HG03095 (cell line): Measurements from ENCODE around the gene CXCL6.

ENCODE experiments used
- ATAC-seq: cut with Tn5 transposase; IDR thresholded peaks from one replicate; pipeline ENCODE4 v1.9.1; 2021; ENCODE audit warnings: moderate library complexity; ENCODE audit not compliant: unreplicated experiment

CXCL6 gene

DNA sequence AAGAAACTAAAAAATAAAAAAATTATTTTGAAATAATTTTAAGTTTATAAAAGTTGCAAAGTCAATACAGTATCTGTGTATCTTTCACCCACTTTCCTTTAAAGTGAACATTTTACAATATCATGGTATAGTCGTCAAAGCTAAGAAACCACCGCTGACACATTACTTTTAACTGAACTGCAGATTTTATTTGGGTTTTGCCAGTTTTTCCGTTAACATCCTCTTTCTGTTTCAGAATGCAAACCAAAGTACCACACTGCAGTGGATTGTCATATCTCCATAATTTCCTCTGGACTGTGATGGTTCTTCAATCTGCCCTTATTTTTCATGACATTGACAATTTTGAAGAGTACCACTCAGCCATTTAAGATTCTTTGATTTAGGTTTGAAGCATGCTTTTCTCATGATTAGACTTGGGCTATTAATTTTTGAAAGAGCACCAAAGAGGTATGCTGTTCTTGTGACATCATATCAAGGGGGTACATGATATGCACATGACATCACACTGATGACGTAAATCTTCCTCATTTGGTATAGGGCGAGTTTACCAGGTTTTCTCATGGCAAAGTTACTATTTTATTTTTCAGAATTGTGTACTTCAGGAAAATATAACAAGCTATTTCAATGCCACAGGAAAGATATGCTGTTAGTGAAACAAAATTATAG is 29.1 kb downstream of the CXCL6 start:
- no peak for ATAC-seq

DNA sequence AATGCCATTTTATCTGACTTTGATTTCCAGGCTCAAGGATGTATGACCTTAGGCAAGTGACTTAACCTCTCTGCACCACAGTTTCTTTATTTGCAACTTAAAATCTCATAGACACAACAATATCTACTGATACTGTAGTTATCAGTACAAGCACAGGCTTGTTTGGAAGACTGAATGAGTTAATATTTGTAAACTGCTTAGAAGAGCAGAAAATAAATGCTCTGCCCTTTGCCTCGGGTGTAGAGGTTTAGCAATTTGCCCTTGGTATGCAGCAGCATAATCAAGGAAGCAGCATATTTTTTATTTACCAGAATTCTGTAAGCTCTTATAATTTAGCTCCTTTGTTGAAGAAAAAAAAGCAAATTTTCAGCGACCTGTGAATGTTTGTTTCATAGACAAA is 29.8 kb downstream of the CXCL6 start:
- no peak for ATAC-seq

DNA sequence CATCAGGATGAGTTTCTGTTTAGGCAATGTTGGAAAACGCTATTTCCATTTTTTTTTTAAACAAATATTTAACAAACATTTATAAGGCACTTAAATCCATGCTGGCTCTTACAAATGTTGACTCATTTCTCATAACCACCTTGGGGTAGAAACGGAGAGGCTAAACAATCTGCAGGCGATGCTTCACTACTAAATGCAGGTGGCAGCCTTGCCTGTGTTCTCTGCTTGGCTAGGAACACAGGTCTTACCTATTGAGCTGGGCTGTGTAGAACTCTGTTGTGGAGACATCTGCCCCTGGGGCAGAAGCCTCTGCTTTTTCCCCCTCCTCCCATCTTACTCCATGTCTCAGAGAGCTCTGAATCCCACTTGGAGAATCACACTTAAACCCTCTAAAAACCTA is 31.3 kb downstream of the CXCL6 start:
- no peak for ATAC-seq

GRCh38 chr4:73868206-73869129 is 32.0 kb downstream of the CXCL6 start:
- no peak for ATAC-seq

- no peak for ATAC-seq
Measured at GRCh38 chr4:73869130-73870055, 32.9 kb downstream of the CXCL6 start, which contains the start of gene CXCL1. Gene CXCL1 (plus strand): TSS chr4:73869393. CDS start chr4:73869471, 78 bp downstream.

DNA sequence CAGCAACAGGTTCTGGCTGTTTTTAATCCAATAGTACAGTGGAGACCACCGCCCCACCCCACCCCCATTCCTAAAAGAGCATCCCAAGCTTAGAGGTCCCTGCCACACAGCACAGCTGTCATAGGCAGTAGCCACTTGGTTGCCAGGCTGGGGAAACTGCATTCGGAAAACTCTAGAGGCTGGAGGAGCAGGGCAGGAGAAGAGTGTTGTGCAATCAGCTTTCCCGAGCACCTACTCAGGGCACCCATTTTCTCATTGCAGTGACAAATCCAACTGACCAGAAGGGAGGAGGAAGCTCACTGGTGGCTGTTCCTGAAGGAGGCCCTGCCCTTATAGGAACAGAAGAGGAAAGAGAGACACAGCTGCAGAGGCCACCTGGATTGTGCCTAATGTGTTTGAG is 33.8 kb downstream of the CXCL6 start:
- ATAC-seq: no peak

DNA sequence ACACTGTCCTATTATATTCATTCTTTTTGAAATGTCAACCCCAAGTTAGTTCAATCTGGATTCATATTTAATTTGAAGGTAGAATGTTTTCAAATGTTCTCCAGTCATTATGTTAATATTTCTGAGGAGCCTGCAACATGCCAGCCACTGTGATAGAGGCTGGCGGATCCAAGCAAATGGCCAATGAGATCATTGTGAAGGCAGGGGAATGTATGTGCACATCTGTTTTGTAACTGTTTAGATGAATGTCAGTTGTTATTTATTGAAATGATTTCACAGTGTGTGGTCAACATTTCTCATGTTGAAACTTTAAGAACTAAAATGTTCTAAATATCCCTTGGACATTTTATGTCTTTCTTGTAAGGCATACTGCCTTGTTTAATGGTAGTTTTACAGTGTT is 34.3 kb downstream of the CXCL6 start:
- ATAC-seq: no peak

DNA sequence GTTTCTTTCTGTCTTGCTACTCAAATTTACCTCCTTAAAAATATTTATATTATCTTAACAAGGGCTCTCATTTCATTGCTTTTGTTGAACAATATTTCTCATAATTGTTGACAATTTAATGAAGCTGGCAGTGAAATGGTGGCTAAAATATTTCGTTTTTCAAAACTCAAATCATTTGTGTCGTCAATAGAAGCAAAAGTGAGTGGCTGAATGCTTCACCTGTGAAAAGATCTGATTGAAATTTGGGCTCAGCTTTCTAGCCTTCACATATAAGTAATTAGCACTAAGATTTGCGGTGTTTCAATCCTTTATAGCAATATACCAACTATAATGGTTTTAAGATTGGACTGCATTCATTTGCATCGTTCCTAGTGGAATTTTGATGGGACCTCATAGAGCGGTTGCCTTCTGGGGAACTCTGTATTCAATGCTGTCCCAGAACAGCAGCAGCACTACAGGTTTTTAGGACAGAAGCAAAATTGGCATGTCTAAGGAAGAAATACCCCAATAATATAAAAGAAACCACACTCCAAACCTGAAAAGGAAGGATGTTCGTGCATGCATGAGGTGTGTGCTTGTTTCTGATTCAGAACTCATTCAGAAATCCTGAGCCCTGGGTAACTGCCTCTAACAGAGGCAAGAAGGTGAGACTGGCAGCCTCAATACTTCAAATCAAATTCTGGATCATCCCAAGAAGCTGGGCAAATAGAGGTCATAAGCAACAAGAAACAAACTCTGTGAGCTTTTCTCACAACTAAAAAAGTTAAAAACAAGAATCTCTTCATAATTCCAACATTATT is 35.2 kb downstream of the CXCL6 start:
- no peak for ATAC-seq

DNA sequence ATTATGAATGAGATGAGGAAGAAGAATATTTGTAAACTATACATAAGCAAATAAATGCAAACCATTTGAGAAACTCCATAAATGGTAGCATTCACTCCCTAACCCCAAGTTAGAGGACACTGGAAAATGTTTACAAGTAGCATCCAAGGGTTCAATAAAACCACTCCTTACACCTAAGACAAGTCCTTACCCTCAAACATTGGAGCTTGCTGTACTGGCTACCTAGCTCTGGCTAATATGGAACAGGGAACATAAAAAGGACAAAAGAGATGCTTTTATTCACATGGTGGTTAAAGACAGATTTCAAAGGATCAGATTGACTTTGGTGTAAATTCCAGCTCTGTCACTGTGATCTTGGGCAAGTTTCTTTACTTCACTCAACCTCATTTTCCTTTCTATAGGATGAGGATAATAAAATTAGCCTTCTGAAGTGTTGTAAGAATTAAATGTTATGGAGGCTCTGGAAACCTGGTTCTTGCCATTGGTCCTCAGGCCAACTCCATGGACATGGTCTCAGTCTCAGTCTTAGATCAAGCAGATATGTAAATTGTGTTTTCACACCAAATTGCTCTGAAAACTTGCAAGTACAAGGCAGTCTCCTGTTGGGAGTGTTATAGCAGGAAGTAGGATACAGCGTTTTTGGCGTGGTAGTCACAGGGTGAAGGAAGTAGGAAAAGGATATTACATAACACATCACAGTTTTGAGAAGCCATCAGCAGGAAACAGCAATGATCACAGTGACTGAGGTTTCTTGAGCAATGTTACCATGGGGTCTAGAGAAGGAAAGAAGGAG is 36.0 kb downstream of the CXCL6 start:
- ATAC-seq: no peak

DNA sequence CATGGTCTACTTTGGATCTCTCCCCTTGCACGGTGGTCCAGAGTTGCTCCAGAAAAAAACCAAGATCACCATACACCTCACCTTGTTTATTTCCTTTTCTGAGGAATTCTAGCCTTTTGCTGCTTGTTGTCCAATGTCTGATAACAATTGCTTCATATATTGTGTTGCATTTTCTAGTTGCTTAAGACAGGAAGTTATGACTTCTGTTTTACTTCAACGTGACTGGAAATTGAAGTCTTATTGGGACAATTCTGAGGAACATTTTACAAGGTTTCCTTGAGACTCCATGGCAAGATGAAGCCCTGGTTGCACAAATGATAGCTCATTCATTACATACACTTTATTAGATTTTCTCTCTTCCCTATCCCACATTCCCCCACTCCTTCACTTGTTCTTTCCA is 37.9 kb downstream of the CXCL6 start:
- ATAC-seq: no peak

DNA sequence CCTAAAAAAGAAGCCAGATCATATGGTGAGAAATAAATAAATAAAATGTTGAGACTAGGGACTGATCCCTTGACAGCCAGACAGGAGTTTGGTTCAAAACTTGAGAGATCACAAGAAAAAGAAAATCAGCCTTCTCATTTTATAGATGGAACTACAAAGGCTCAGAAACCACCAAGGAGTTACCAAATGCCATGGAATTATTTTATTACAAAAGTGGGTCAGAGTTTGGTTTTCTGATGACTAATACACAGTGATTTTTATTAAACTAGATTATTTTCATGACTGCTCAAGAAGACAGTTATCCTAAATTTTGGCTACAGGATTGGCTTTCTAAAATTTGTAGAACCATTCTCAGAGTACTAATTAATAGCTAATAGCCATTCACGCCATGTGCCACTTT is 38.9 kb downstream of the CXCL6 start:
- no peak for ATAC-seq

GRCh38 chr4:73883306-73883705 is 46.8 kb downstream of the CXCL6 start:
- ATAC-seq: no peak

DNA sequence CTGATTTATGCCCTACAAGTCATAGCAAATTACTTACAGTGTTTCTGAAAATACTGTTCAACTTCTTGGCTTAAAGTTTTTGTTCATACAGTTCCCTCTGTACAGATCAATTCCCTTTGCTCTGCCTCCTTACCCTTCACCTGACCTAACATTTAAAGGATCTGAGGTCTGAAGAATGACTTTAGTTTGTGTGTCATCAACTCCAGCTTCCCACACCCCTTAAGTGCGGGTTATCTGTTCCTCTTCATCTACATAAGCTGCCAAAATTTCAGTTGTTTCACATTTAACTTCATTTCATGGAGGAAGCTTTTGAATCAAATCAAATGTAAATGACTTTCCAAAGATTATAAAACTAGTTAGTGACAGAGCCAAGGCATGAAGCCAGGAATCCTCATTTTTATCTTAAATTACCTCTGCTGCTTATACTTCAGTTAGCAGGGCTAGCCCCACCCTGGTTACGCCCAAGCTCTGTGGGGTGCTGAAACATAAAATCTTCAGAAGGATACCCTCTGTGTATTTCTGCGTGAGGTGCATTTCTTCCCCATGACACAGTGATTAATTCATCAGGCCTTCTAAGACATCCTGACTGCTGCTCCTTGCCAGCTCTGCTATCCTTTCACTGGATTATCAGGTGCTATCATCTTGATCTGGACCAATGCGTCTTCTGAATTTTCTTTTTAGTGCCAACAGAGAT is 49.2 kb downstream of the CXCL6 start:
- ATAC-seq: no peak
